ENCODE measurements around the gene LASP1.

GRCh38 chr17:38883592-38884526 is 14.0 kb downstream of the LASP1 start:
- TF ChIP-seq CTCF (IDR thresholded peaks at IDR 0.05): no peak
- TF ChIP-seq ZFX (IDR thresholded peaks at IDR 0.05; ENCODE audit: borderline replicate concordance): no peak
